Measurements from ENCODE around the gene MAN2A2. TPM values are rescaled to one million over a fixed set of nuclear protein-coding genes. Genes with fewer than 3 reads are reported as not detected.
A peak's percentile ranks its signal among the peaks of the same experiment; 100 is the strongest.

MAN2A2 gene
- total and polyA plus RNA-seq, 2 of the 8 experiments (the other 6 are each of a cell fraction or from before 2014, with no cell fraction given), result 23.1 to 29.7 TPM

- TF ChIP-seq POU5F1 (IDR thresholded peaks at IDR 0.05; ENCODE audit: low read depth, low read length) (no peak), SP1 (IDR thresholded peaks at IDR 0.05; ENCODE audit: low read depth, low read length) (no peak), SIX5 (IDR thresholded peaks at IDR 0.05; ENCODE audit: low read depth, low read length) (no peak), TAF7 (optimal IDR thresholded peaks at IDR 0.05; ENCODE audit: borderline replicate concordance, low read depth, low read length) (peak; percentile 42), CHD7 (IDR thresholded peaks at IDR 0.05; ENCODE audit: insufficient replicate concordance, low read length) (no peak), NRF1 (IDR thresholded peaks at IDR 0.05; ENCODE audit: low read depth, low read length) (no peak), SP2 (IDR thresholded peaks at IDR 0.05; ENCODE audit: low read length) (peak; percentile 50; the same call in 1 of the 2 replicates), RAD21 (IDR thresholded peaks at IDR 0.05 in 1 of 2, conservative IDR thresholded peaks at IDR 0.05 in 1 of 2; ENCODE audit: low read depth in 2 of 2, low read length in 2 of 2) (peak; percentile 39 to 65), KDM1A (IDR thresholded peaks at IDR 0.05; ENCODE audit: borderline replicate concordance, low read length) (no peak), SAP30 (IDR thresholded peaks at IDR 0.05; ENCODE audit: insufficient read depth, insufficient replicate concordance, low read length) (peak; percentile 74)
Observed at GRCh38 chr15:90931828-90932659, 28.9 kb downstream of the MAN2A2 start, which contains the start of gene HDDC3 (continued).
